ENCODE data around the gene APOB. TPM values are rescaled to one million over a fixed set of nuclear protein-coding genes. Genes with fewer than 3 reads are reported as not detected.

Gene APOB
- total and polyA plus RNA-seq, 2 of the 13 experiments (the other 11 are each of a cell fraction or from before 2014, with no cell fraction given), result 1,569 to 2,515 TPM

DNA sequence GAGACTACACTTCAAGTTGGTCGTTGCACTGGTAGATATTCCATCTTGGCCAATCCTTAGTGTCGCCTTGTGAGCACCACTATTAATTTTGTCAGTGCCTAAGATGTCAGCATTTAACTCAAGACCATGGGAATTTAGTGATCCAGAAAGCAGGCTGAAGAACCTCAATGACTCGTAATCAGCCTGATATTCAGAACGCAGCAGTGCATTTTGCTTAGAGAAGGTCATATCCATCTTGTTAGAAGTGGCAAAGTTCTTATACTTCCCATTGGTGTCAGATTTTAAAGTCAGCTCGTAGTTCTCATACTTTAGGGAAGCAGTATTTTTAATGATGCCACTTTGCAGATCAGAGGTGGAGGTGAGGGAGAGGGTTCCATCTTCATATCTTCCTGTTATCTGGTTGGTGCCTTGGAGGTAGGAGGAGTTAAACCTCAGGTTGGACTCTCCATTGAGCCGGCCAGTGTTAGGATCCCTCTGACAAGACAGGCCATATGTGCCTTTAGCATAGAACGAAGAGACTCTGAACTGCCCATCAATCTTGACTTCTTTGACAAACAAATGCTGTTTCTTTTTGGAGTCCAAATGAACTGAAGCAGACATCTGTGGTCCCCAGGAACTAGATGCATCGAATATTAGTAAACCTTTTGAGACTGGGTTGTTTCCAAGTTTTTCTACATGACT, 31.9 kb downstream of the APOB start (continued):
- TF ChIP-seq THAP11 (CRISPR knock-in tag; IDR thresholded peaks at IDR 0.05) (0 out of 2 replicates have a peak, but pooled peaks have one; percentile 4), SYNCRIP (IDR thresholded peaks at IDR 0.05; ENCODE audit: insufficient read depth, low read depth, low read length) (no peak), ZNF530 (CRISPR knock-in tag; IDR thresholded peaks at IDR 0.05; ENCODE audit: low read depth) (no peak), ISX (CRISPR knock-in tag; conservative IDR thresholded peaks at IDR 0.05) (no peak), MLLT10 (CRISPR knock-in tag; IDR thresholded peaks at IDR 0.05) (no peak), ZNF572 (CRISPR knock-in tag; IDR thresholded peaks at IDR 0.05) (no peak), NONO (IDR thresholded peaks at IDR 0.05) (no peak), NONO (CRISPR knock-in tag; conservative IDR thresholded peaks at IDR 0.05) (no peak), FOXP1 (IDR thresholded peaks at IDR 0.05) (no peak), FOXP1 (CRISPR knock-in tag; IDR thresholded peaks at IDR 0.05) (no peak), ZKSCAN8 (CRISPR knock-in tag; IDR thresholded peaks at IDR 0.05; ENCODE audit: borderline replicate concordance) (no peak), ZNF547 (CRISPR knock-in tag; IDR thresholded peaks at IDR 0.05) (peak; percentile 10; the same call in 1 of the 2 replicates), ZNF44 (CRISPR knock-in tag; IDR thresholded peaks at IDR 0.05) (0 out of 2 replicates have a peak, but pooled peaks have one; percentile 82), MZF1 (CRISPR knock-in tag; IDR thresholded peaks at IDR 0.05; ENCODE audit: borderline replicate concordance) (no peak), ZNF282 (IDR thresholded peaks at IDR 0.05; ENCODE audit: partially characterized antibody) (no peak), ZNF816 (CRISPR knock-in tag; IDR thresholded peaks at IDR 0.05; ENCODE audit: borderline replicate concordance) (no peak; the same call in 1 of the 2 replicates), SP4 (CRISPR knock-in tag; IDR thresholded peaks at IDR 0.05) (0 out of 2 replicates have a peak, but pooled peaks have one; percentile 17), MIER3 (CRISPR knock-in tag; IDR thresholded peaks at IDR 0.05; ENCODE audit: borderline replicate concordance) (no peak), POLR2AphosphoS5 (IDR thresholded peaks at IDR 0.05; ENCODE audit: low read depth, low read length) (peak; percentile 17)
- TF ChIP-seq, protein P1, sequence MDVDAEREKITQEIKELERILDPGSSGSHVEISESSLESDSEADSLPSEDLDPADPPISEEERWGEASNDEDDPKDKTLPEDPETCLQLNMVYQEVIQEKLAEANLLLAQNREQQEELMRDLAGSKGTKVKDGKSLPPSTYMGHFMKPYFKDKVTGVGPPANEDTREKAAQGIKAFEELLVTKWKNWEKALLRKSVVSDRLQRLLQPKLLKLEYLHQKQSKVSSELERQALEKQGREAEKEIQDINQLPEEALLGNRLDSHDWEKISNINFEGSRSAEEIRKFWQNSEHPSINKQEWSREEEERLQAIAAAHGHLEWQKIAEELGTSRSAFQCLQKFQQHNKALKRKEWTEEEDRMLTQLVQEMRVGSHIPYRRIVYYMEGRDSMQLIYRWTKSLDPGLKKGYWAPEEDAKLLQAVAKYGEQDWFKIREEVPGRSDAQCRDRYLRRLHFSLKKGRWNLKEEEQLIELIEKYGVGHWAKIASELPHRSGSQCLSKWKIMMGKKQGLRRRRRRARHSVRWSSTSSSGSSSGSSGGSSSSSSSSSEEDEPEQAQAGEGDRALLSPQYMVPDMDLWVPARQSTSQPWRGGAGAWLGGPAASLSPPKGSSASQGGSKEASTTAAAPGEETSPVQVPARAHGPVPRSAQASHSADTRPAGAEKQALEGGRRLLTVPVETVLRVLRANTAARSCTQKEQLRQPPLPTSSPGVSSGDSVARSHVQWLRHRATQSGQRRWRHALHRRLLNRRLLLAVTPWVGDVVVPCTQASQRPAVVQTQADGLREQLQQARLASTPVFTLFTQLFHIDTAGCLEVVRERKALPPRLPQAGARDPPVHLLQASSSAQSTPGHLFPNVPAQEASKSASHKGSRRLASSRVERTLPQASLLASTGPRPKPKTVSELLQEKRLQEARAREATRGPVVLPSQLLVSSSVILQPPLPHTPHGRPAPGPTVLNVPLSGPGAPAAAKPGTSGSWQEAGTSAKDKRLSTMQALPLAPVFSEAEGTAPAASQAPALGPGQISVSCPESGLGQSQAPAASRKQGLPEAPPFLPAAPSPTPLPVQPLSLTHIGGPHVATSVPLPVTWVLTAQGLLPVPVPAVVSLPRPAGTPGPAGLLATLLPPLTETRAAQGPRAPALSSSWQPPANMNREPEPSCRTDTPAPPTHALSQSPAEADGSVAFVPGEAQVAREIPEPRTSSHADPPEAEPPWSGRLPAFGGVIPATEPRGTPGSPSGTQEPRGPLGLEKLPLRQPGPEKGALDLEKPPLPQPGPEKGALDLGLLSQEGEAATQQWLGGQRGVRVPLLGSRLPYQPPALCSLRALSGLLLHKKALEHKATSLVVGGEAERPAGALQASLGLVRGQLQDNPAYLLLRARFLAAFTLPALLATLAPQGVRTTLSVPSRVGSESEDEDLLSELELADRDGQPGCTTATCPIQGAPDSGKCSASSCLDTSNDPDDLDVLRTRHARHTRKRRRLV (CRISPR knock-in tag; IDR thresholded peaks at IDR 0.05), result no peak
- TF ChIP-seq, protein P2, sequence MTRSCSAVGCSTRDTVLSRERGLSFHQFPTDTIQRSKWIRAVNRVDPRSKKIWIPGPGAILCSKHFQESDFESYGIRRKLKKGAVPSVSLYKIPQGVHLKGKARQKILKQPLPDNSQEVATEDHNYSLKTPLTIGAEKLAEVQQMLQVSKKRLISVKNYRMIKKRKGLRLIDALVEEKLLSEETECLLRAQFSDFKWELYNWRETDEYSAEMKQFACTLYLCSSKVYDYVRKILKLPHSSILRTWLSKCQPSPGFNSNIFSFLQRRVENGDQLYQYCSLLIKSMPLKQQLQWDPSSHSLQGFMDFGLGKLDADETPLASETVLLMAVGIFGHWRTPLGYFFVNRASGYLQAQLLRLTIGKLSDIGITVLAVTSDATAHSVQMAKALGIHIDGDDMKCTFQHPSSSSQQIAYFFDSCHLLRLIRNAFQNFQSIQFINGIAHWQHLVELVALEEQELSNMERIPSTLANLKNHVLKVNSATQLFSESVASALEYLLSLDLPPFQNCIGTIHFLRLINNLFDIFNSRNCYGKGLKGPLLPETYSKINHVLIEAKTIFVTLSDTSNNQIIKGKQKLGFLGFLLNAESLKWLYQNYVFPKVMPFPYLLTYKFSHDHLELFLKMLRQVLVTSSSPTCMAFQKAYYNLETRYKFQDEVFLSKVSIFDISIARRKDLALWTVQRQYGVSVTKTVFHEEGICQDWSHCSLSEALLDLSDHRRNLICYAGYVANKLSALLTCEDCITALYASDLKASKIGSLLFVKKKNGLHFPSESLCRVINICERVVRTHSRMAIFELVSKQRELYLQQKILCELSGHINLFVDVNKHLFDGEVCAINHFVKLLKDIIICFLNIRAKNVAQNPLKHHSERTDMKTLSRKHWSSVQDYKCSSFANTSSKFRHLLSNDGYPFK (CRISPR knock-in tag; IDR thresholded peaks at IDR 0.05; ENCODE audit: borderline replicate concordance), result no peak

All from HepG2 (cell line).